CD14-positive monocyte (primary cell): ENCODE results near the gene DUSP8. TPM values are rescaled to one million over a fixed set of nuclear protein-coding genes. Genes with fewer than 3 reads are reported as not detected.
"Not testable (repeated sequence)": the region's sequence is repeated elsewhere in the genome, so short reads cannot be mapped to it uniquely, and the experiment has no call there.

Experiments used
- DNase-seq, 3 donors: peaks; one replicate each; pipeline ENCODE4 v3.0.0-alpha.2; 2011 to 2022
- H2AFZ ChIP-seq: 2 replicates; pipeline ENCODE4 v1.6.0; 2012; ENCODE audit warnings: mild to moderate bottlenecking, low read depth, low read length, inconsistent platforms; ENCODE audit not compliant: insufficient read depth, poor library complexity, severe bottlenecking
- H3K27ac ChIP-seq, 2 donors: 1 replicate in 1 of 2; 2 replicates in 1 of 2; pipeline ENCODE4 v1.5.1; 2012 to 2013; ENCODE audit warnings: low read length in 2 of 2, control low read depth in 1 of 2, inconsistent platforms in 1 of 2, low read depth in 1 of 2, mild to moderate bottlenecking in 1 of 2
- H3K27me3 ChIP-seq, 2 donors: one replicate each; pipeline versions ENCODE4 v1.6.0 to v1.6.1; 2011 to 2013; ENCODE audit warnings: low read length in 2 of 2; ENCODE audit not compliant: control insufficient read depth in 2 of 2, insufficient read depth in 2 of 2
- H3K36me3 ChIP-seq, 2 donors: replicated peaks in 1 of 2; 1 replicate in 1 of 2; 2 replicates in 1 of 2; pipeline versions ENCODE4 v1.5.1 to v1.6.1; 2012 to 2013; ENCODE audit warnings: low read length in 2 of 2, control low read depth in 1 of 2, inconsistent platforms in 1 of 2, mild to moderate bottlenecking in 1 of 2; ENCODE audit not compliant: insufficient read depth in 2 of 2, control insufficient read depth in 1 of 2
- H3K4me1 ChIP-seq, 2 donors: 1 replicate in 1 of 2; 2 replicates in 1 of 2; pipeline versions ENCODE4 v1.5.1 to v1.6.1; 2012 to 2013; ENCODE audit warnings: low read length in 2 of 2, control low read depth in 1 of 2, inconsistent platforms in 1 of 2, mild to moderate bottlenecking in 1 of 2, moderate library complexity in 1 of 2; ENCODE audit not compliant: insufficient read depth in 2 of 2, control insufficient read depth in 1 of 2
- H3K4me2 ChIP-seq: replicated peaks from 2 replicates; pipeline ENCODE3; 2012; ENCODE audit warnings: low read length, moderate library complexity, mild to moderate bottlenecking; ENCODE audit not compliant: poor library complexity, severe bottlenecking; ENCODE audit errors: extremely low read depth
- H3K4me3 ChIP-seq, 3 experiments: fragments of 200-600 bp in 1 of 3; sonication (generic) in 1 of 3; replicated peaks in 1 of 3; 1 replicate in 2 of 3; 2 replicates in 1 of 3; pipeline ENCODE4 v1.5.1; 2011 to 2013; ENCODE audit warnings: low read length in 3 of 3, mild to moderate bottlenecking in 3 of 3, control low read depth in 2 of 3, low read depth in 2 of 3, inconsistent platforms in 1 of 3, moderate library complexity in 1 of 3
- H3K79me2 ChIP-seq: 2 replicates; pipeline ENCODE4 v1.6.0; 2012; ENCODE audit warnings: mild to moderate bottlenecking, control low read depth, inconsistent platforms, low read length, moderate library complexity; ENCODE audit not compliant: insufficient read depth
- H3K9ac ChIP-seq: 2 replicates; pipeline ENCODE4 v1.6.0; 2017; ENCODE audit warnings: low read length, mild to moderate bottlenecking; ENCODE audit not compliant: insufficient read depth, poor library complexity, severe bottlenecking
- H3K9me3 ChIP-seq, 2 donors: replicated peaks in 1 of 2; 1 replicate in 1 of 2; 2 replicates in 1 of 2; pipeline versions ENCODE4 v1.5.1 to v1.6.1; 2012 to 2013; ENCODE audit warnings: low read length in 2 of 2, control low read depth in 1 of 2; ENCODE audit not compliant: control insufficient read depth in 1 of 2, insufficient read depth in 1 of 2
- H4K20me1 ChIP-seq: 2 replicates; pipeline ENCODE4 v1.6.0; 2012; ENCODE audit warnings: mild to moderate bottlenecking, low read length, control low read depth, moderate library complexity; ENCODE audit not compliant: insufficient read depth
- H3K27ac Mint-ChIP-seq, 7 donors: one replicate each; pipeline ENCODE4 v1.8.0; 2020; ENCODE audit warnings: mild to moderate bottlenecking in 7 of 7, mixed read lengths in 7 of 7, moderate library complexity in 6 of 7, inconsistent platforms in 2 of 7
- H3K27me3 Mint-ChIP-seq, 3 donors: one replicate each; pipeline ENCODE4 v1.8.0; 2021 to 2022; ENCODE audit warnings: low read depth in 3 of 3, mild to moderate bottlenecking in 3 of 3, mixed read lengths in 3 of 3, moderate library complexity in 3 of 3, inconsistent platforms in 1 of 3
- H3K36me3 Mint-ChIP-seq, 2 donors: one replicate each; pipeline ENCODE4 v1.8.0; 2020; ENCODE audit warnings: mixed read lengths in 2 of 2, inconsistent platforms in 1 of 2, mild to moderate bottlenecking in 1 of 2
- H3K4me1 Mint-ChIP-seq: one replicate; pipeline ENCODE4 v1.8.0; 2020; ENCODE audit warnings: mild to moderate bottlenecking, mixed read lengths
- H3K4me3 Mint-ChIP-seq, 2 donors: one replicate each; pipeline ENCODE4 v1.8.0; 2020; ENCODE audit warnings: mild to moderate bottlenecking in 2 of 2, mixed read lengths in 2 of 2, moderate library complexity in 1 of 2
- H3K9me3 Mint-ChIP-seq, 7 donors: one replicate each; pipeline ENCODE4 v1.8.0; 2020 to 2022; ENCODE audit warnings: mixed read lengths in 7 of 7, mild to moderate bottlenecking in 6 of 7, moderate library complexity in 6 of 7, inconsistent platforms in 2 of 7
- WGBS: methylation state at CpG from one replicate; pipeline ENCODE4 v1.1.5; 2013; ENCODE audit warnings: missing lambda C conversion rate; ENCODE audit not compliant: insufficient coverage; 5-methylcytosine and 5-hydroxymethylcytosine counted together
- intact Hi-C, 2 donors: fragments of 100-400 bp; cut with micrococcal nuclease; formaldehyde crosslinking; loops; one replicate each; pipeline versions ENCODE4 v1.15.0 to v1.15.1; 2023
- polyA plus RNA-seq, 3 donors: library from polyadenylated mRNA; depleted of rRNA in 1 of 3; unstranded in 2 of 3; stranded (reverse) in 1 of 3; fragments of 300-500 nt in 2 of 3; fragments of >200 nt in 1 of 3; fragmentation: Illumina TruSeq in 2 of 3; gene quantifications; 1 replicate in 2 of 3; 2 replicates in 1 of 3; pipeline ENCODE4 v1.2.3, GENCODE V29; 2012 to 2021
- TF ChIP-seq, protein P1 (sequence below): fragments of 200-600 bp; IDR thresholded peaks from one replicate; pipeline ENCODE4 v1.8.0; 2022; ENCODE audit warnings: antibody characterized with exemption, mild to moderate bottlenecking

DUSP8 gene
- polyA plus RNA-seq, 3 donors = 0.61 TPM; not detected in 2

DNA sequence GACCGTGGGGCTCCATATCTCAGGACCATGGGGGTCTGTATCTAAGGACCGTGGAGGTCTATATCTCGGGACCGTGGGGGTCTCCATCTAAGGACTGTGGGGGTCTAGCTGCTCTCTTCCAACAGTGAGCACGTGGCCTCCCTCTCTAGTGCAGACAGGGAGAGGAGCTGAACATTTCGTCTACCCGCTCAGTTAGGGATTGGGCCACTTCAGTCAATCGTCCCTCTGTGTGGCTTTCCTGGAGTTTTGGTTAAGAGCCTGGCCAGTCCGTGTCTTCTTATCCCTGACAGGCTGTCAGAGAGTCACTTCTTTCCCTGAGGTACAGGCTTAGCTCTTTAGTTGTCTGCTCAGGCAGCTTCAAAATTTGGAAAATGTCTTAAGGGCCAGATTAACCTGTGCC is 9.9 kb upstream of the DUSP8 start:
- Histone ChIP-seq H3K36me3 (no peaks in the 10 kb centered on the region), H3K4me1 (no peaks in the 10 kb centered on the region), H3K79me2 (no peaks in the 10 kb centered on the region), H3K9me3 (peaks cover 8 to 30% of the 10 kb centered on the region in 2 donors), H3K4me3 (no peak overlapping the region), H2AFZ (no peak overlapping the region), H4K20me1 (no peaks in the 10 kb centered on the region), H3K27ac (no peak overlapping the region), H3K9ac (no peak overlapping the region), H3K4me2 (no peak overlapping the region), H3K27me3 (peaks cover 8 to 31% of the 10 kb centered on the region in 2 donors)
- DNase-seq = no peak
- TF ChIP-seq, protein P1, sequence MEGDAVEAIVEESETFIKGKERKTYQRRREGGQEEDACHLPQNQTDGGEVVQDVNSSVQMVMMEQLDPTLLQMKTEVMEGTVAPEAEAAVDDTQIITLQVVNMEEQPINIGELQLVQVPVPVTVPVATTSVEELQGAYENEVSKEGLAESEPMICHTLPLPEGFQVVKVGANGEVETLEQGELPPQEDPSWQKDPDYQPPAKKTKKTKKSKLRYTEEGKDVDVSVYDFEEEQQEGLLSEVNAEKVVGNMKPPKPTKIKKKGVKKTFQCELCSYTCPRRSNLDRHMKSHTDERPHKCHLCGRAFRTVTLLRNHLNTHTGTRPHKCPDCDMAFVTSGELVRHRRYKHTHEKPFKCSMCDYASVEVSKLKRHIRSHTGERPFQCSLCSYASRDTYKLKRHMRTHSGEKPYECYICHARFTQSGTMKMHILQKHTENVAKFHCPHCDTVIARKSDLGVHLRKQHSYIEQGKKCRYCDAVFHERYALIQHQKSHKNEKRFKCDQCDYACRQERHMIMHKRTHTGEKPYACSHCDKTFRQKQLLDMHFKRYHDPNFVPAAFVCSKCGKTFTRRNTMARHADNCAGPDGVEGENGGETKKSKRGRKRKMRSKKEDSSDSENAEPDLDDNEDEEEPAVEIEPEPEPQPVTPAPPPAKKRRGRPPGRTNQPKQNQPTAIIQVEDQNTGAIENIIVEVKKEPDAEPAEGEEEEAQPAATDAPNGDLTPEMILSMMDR = no peak
- H3K4me1 Mint-ChIP-seq = no peaks in the 10 kb centered on the region
- peaks cover 21 to 46% (median 36%) of the 10 kb centered on the region in 7 donors for H3K9me3 Mint-ChIP-seq
- WGBS = 81% methylated on average over 3 of the region's 9 CpGs
- H3K36me3 Mint-ChIP-seq = no peaks in the 10 kb centered on the region
- H3K4me3 Mint-ChIP-seq = peak overlapping the region in 1 of 2 donors; percentile 21
- peak overlapping the region in 1 of 7 donors; percentile 28 for H3K27ac Mint-ChIP-seq
- intact Hi-C loops = no loop called here
- H3K27me3 Mint-ChIP-seq = peaks cover 38 to 65% (median 56%) of the 10 kb centered on the region in 3 donors

GRCh38 chr11:1576825-1577224 is 4.8 kb upstream of the DUSP8 start:
- no peak overlapping the region for H3K4me2 ChIP-seq
- Mint-ChIP-seq H3K4me1 (no peaks in the 10 kb centered on the region), H3K27ac (peak overlapping the region in 1 of 7 donors; percentile 6), H3K9me3 (peaks cover 21 to 40% (median 30%) of the 10 kb centered on the region in 7 donors), H3K27me3 (peaks cover 41 to 61% (median 49%) of the 10 kb centered on the region in 3 donors), H3K4me3 (no peak overlapping the region), H3K36me3 (no peaks in the 10 kb centered on the region)
- intact Hi-C loops = loop anchor here in 1 of 2 donors (10.0 kb wide), 1 partner anchor 282 kb away; no protein-coding TSS in a partner anchor
- TF ChIP-seq, protein P1 = no peak
- no peaks in the 10 kb centered on the region for H3K36me3 ChIP-seq
- no peak for DNase-seq
- H3K9me3 ChIP-seq = peaks cover 8 to 25% of the 10 kb centered on the region in 2 donors
- no peaks in the 10 kb centered on the region for H4K20me1 ChIP-seq
- no peak overlapping the region for H2AFZ ChIP-seq
- H3K4me3 ChIP-seq = no peak overlapping the region
- no peaks in the 10 kb centered on the region for H3K79me2 ChIP-seq
- H3K4me1 ChIP-seq = peaks cover 6 to 18% of the 10 kb centered on the region in 2 donors
- H3K27ac ChIP-seq = no peak overlapping the region
- H3K9ac ChIP-seq = no peak overlapping the region
- 90% methylated on average over 2 of the region's 6 CpGs for WGBS
- peaks cover 14 to 32% of the 10 kb centered on the region in 2 donors for H3K27me3 ChIP-seq

DNA sequence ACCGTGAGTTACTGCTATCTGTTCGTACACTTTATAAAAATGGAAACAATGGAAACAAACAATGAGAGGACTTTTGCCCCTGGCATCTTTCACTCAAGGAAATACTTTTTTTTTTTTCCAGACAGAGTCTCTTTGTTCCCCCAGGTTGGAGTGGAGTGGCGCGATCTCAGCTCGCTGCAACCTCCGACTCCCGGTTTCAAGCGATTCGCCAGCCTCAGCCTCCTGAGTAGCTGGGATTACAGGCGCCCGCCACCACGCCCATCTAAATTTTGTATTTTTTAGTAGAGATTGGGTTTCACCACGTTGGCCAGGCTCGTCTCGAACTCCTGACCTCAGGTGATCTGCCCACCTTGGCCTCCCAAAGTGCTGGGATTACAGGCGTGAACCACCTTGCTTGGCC is 3.7 kb upstream of the DUSP8 start:
- not testable (repeated sequence) for H3K79me2 ChIP-seq, H3K36me3 ChIP-seq, H3K4me2 ChIP-seq, H4K20me1 ChIP-seq, H3K4me1 Mint-ChIP-seq, H3K4me3 ChIP-seq, H2AFZ ChIP-seq, H3K36me3 Mint-ChIP-seq, H3K27ac ChIP-seq, DNase-seq, H3K9ac ChIP-seq
- Histone ChIP-seq H3K4me1 (peaks cover 6 to 24% of the 10 kb centered on the region in 2 donors), H3K9me3 (peaks cover 11 to 18% of the 10 kb centered on the region in 2 donors), H3K27me3 (peaks cover 21 to 39% of the 10 kb centered on the region in 2 donors)
- Mint-ChIP-seq H3K4me3 (peak overlapping the region in 1 of 2 donors; percentile 70), H3K27ac (peak overlapping the region in 1 of 7 donors; percentile 5), H3K27me3 (peaks cover 44 to 66% (median 49%) of the 10 kb centered on the region in 3 donors), H3K9me3 (peaks cover 11 to 29% (median 24%) of the 10 kb centered on the region in 7 donors)
- intact Hi-C loops = loop anchor here in 1 of 2 donors (10.0 kb wide), 1 partner anchor 281 kb away; no protein-coding TSS in a partner anchor
- 89% methylated on average over 12 of the region's 16 CpGs for WGBS
